Smooth muscle cell (in vitro differentiated cells): ENCODE data around the gene TMA16. TPM values are rescaled to one million over a fixed set of nuclear protein-coding genes. Genes with fewer than 3 reads are reported as not detected.

Source experiments
- DNase-seq: peaks from one replicate; lab custom pipeline; 2025; ENCODE audit not compliant: unreplicated experiment; lab: John Stamatoyannopoulos, UW
- H2AFZ ChIP-seq: fragments of 200-600 bp; sonication (generic); 2 replicates; pipeline ENCODE4 v1.6.0; 2016; ENCODE audit warnings: antibody characterized with exemption, low read depth, mild to moderate bottlenecking
- H3F3A ChIP-seq: fragments of 200-600 bp; sonication (generic); 2 replicates; pipeline ENCODE4 v1.6.0; 2017; ENCODE audit warnings: antibody characterized with exemption, low read depth
- H3K27ac ChIP-seq: fragments of 200-600 bp; sonication (generic); 2 replicates; pipeline ENCODE4 v1.5.1; 2016; ENCODE audit warnings: low read depth, mild to moderate bottlenecking
- H3K27me3 ChIP-seq: fragments of 200-600 bp; sonication (generic); 2 replicates; pipeline ENCODE4 v1.6.1; 2016; ENCODE audit warnings: low read depth, mild to moderate bottlenecking
- H3K36me3 ChIP-seq: fragments of 200-600 bp; sonication (generic); 2 replicates; pipeline ENCODE4 v1.5.1; 2016; ENCODE audit warnings: low read depth
- H3K4me1 ChIP-seq: fragments of 200-600 bp; sonication (generic); 2 replicates; pipeline ENCODE4 v1.5.1; 2016; ENCODE audit warnings: low read depth
- H3K4me2 ChIP-seq: fragments of 200-600 bp; sonication (generic); 2 replicates; pipeline ENCODE4 v1.6.0; 2016; ENCODE audit warnings: mild to moderate bottlenecking
- H3K4me3 ChIP-seq: fragments of 200-600 bp; sonication (generic); 2 replicates; pipeline ENCODE4 v1.5.1; 2016; ENCODE audit warnings: mild to moderate bottlenecking
- H3K79me2 ChIP-seq: fragments of 200-600 bp; sonication (generic); 2 replicates; pipeline ENCODE4 v1.6.0; 2016; ENCODE audit warnings: low read depth, mild to moderate bottlenecking
- H3K9ac ChIP-seq: fragments of 200-600 bp; sonication (generic); 2 replicates; pipeline ENCODE4 v1.6.0; 2016; ENCODE audit warnings: low read depth
- H3K9me3 ChIP-seq: fragments of 200-600 bp; sonication (generic); replicated peaks from 2 replicates; pipeline ENCODE4 v1.5.1; 2016; ENCODE audit warnings: low read depth
- H4K20me1 ChIP-seq: fragments of 200-600 bp; sonication (generic); 2 replicates; pipeline ENCODE4 v1.6.0; 2016; ENCODE audit warnings: low read depth
- CTCF ChIP-seq: fragments of 200-600 bp; sonication (generic); IDR thresholded peaks from 2 replicates; pipeline ENCODE4 v1.5.1; 2017; ENCODE audit warnings: borderline replicate concordance, mild to moderate bottlenecking, antibody characterized with exemption; ENCODE audit not compliant: insufficient read depth, poor library complexity, severe bottlenecking
- WGBS: methylation state at CpG from one replicate; pipeline ENCODE4 v1.1.7; 2016; ENCODE audit warnings: low lambda C conversion rate; 5-methylcytosine and 5-hydroxymethylcytosine counted together
- polyA plus RNA-seq: library from polyadenylated mRNA; unstranded; fragments of >200 nt; fragmentation: Nextera tagmentation; extraction: Ambion mirVana; gene quantifications from 2 replicates; pipeline ENCODE4 v1.2.1, GENCODE V29; 2016
- total RNA-seq: library from RNA; depleted of rRNA; stranded (reverse); fragments of >200 nt; gene quantifications from 2 replicates; pipeline ENCODE4 v1.2.3, GENCODE V29; 2014

TMA16 gene
- total and polyA plus RNA-seq, 2 experiments from 2014 or later, result 20.6 to 26.9 TPM

DNA sequence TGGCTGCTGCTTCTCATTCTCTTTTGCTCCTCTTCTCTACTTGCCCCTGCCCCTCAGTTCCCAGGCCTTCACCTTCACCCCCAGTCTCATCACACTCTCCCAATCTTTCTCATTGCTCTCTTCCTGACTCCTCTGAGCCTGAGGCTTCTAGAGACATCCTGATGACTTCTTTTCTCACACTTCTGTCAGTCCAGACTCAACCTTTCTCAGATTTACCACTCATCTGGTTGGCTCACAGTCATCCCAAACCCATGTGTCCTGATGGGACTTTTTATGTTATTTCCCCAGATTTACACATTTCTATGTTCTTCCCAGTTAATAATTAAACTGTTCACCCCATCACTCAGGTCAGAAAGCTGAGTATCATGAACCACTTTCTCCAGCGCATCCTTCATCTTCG lies 68.0 kb downstream of the TMA16 start:
- TF ChIP-seq CTCF, result no peak

GRCh38 chr4:163563592-163563991 lies 69.1 kb downstream of the TMA16 start:
- no peak for DNase-seq
- Histone ChIP-seq H3K9me3 (no peaks in the 10 kb centered on the region), H3K27me3 (no peaks in the 10 kb centered on the region), H3F3A (no peaks in the 10 kb centered on the region), H3K79me2 (no peaks in the 10 kb centered on the region), H2AFZ (no peak overlapping the region), H3K4me1 (no peaks in the 10 kb centered on the region), H3K4me3 (no peak overlapping the region), H3K27ac (no peak overlapping the region), H3K9ac (no peak overlapping the region), H3K4me2 (no peak overlapping the region), H4K20me1 (no peaks in the 10 kb centered on the region), H3K36me3 (no peaks in the 10 kb centered on the region)
- WGBS, result 92% methylated on average over 6 of the region's 6 CpGs
- TF ChIP-seq CTCF, result no peak

More for the DNA sequence above, 68.0 kb downstream of the TMA16 start:
- 94% methylated on average over 2 of the region's 2 CpGs for WGBS
- no peaks in the 10 kb centered on the region for H4K20me1 ChIP-seq
- no peak overlapping the region for H2AFZ ChIP-seq
- DNase-seq, result no peak
- no peaks in the 10 kb centered on the region for H3K4me1 ChIP-seq
- no peaks in the 10 kb centered on the region for H3F3A ChIP-seq
- no peaks in the 10 kb centered on the region for H3K79me2 ChIP-seq
- no peak overlapping the region for H3K9ac ChIP-seq
- H3K4me2 ChIP-seq, result no peak overlapping the region
- no peaks in the 10 kb centered on the region for H3K9me3 ChIP-seq
- no peak overlapping the region for H3K27ac ChIP-seq
- no peak overlapping the region for H3K4me3 ChIP-seq
- no peaks in the 10 kb centered on the region for H3K36me3 ChIP-seq
- no peaks in the 10 kb centered on the region for H3K27me3 ChIP-seq

DNA sequence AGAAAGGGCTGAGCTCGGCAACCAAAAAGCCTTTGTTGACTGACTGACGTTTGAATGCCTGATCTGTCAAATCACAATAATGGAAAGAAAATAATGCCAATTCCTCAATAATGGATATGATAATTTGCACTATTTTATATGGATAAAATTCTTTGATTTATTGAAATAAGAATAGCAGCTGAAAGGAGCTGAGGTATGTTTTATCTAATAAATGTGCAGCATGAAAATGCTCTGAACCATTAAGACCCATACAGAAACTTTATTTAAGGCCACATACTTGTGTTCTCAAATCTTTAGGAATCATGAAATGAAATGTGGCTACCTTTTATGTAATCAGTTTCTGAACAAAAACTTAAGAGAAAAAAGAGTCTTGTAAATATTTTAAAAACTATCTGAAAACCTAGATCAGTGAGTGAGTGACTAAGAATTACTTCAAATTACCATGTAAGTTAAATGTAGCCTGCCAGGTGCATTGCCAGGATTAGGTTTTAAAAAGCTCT lies 69.8 kb downstream of the TMA16 start:
- Histone ChIP-seq H3K4me3 (no peak overlapping the region), H4K20me1 (no peaks in the 10 kb centered on the region), H2AFZ (no peak overlapping the region), H3K9ac (no peak overlapping the region), H3K27me3 (no peaks in the 10 kb centered on the region), H3K27ac (no peak overlapping the region), H3K36me3 (no peaks in the 10 kb centered on the region), H3F3A (no peaks in the 10 kb centered on the region), H3K4me1 (no peaks in the 10 kb centered on the region), H3K4me2 (no peak overlapping the region), H3K79me2 (no peaks in the 10 kb centered on the region), H3K9me3 (no peaks in the 10 kb centered on the region)
- no peak for TF ChIP-seq CTCF
- DNase-seq, result no peak
- 98% methylated on average over 2 of the region's 2 CpGs for WGBS
